ENCODE results near the gene PRPSAP2.

- TF ChIP-seq, protein P1, sequence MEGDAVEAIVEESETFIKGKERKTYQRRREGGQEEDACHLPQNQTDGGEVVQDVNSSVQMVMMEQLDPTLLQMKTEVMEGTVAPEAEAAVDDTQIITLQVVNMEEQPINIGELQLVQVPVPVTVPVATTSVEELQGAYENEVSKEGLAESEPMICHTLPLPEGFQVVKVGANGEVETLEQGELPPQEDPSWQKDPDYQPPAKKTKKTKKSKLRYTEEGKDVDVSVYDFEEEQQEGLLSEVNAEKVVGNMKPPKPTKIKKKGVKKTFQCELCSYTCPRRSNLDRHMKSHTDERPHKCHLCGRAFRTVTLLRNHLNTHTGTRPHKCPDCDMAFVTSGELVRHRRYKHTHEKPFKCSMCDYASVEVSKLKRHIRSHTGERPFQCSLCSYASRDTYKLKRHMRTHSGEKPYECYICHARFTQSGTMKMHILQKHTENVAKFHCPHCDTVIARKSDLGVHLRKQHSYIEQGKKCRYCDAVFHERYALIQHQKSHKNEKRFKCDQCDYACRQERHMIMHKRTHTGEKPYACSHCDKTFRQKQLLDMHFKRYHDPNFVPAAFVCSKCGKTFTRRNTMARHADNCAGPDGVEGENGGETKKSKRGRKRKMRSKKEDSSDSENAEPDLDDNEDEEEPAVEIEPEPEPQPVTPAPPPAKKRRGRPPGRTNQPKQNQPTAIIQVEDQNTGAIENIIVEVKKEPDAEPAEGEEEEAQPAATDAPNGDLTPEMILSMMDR (IDR thresholded peaks at IDR 0.05; ENCODE audit: low read depth, low read length, poor library complexity, severe bottlenecking), result no peak
- TF ChIP-seq EZH2phosphoT487 (IDR thresholded peaks at IDR 0.05; ENCODE audit: borderline replicate concordance, low read length), result no peak
Measured at GRCh38 chr17:18950346-18950745, 92.4 kb downstream of the PRPSAP2 start.

Measured in DOHH2 (cell line).